GM23338 (cell line): Measurements from ENCODE around the gene UST. TPM values are rescaled to one million over a fixed set of nuclear protein-coding genes. Genes with fewer than 3 reads are reported as not detected.
A peak's percentile ranks its signal among the peaks of the same experiment; 100 is the strongest.

Source experiments
- ATAC-seq: fragments of 200-7000 bp; cut with Tn5 transposase; 3 replicates; pipeline ENCODE4 v1.9.1; 2020
- DNase-seq: peaks from one replicate; pipeline ENCODE4 v3.0.0-alpha.2; 2015; ENCODE audit warnings: low spot score
- H2AFZ ChIP-seq: fragments of 200-600 bp; sonication (generic); 2 replicates; pipeline ENCODE4 v1.8.0; 2016; ENCODE audit warnings: antibody characterized with exemption, mild to moderate bottlenecking, moderate library complexity
- H3F3A ChIP-seq: fragments of 200-600 bp; sonication (generic); replicated peaks from 2 replicates; pipeline ENCODE4 v1.8.0; 2017; ENCODE audit warnings: antibody characterized with exemption, mixed run types, low read depth
- H3K27ac ChIP-seq: fragments of 200-600 bp; sonication (generic); 2 replicates; pipeline ENCODE4 v1.6.1; 2016; ENCODE audit warnings: low read depth
- H3K27me3 ChIP-seq: fragments of 200-600 bp; sonication (generic); 2 replicates; pipeline ENCODE4 v1.8.0; 2016; ENCODE audit warnings: mild to moderate bottlenecking, mixed run types, moderate library complexity; ENCODE audit not compliant: insufficient read depth
- H3K36me3 ChIP-seq: fragments of 200-600 bp; sonication (generic); 2 replicates; pipeline ENCODE4 v1.8.0; 2016; ENCODE audit warnings: mild to moderate bottlenecking; ENCODE audit not compliant: insufficient read depth
- H3K4me1 ChIP-seq: fragments of 200-600 bp; sonication (generic); 2 replicates; pipeline ENCODE4 v1.8.0; 2016; ENCODE audit warnings: mild to moderate bottlenecking, moderate library complexity; ENCODE audit not compliant: insufficient read depth
- H3K4me2 ChIP-seq: fragments of 200-600 bp; sonication (generic); 2 replicates; pipeline ENCODE4 v1.7.1; 2017; ENCODE audit warnings: mixed run types
- H3K4me3 ChIP-seq: fragments of 200-600 bp; sonication (generic); 2 replicates; pipeline ENCODE4 v1.6.1; 2016; ENCODE audit warnings: mixed run types
- H3K79me2 ChIP-seq: fragments of 200-600 bp; sonication (generic); replicated peaks from 2 replicates; pipeline ENCODE4 v1.8.0; 2017; ENCODE audit warnings: mild to moderate bottlenecking; ENCODE audit not compliant: insufficient read depth
- H3K9me2 ChIP-seq: fragments of 200-600 bp; sonication (generic); 2 replicates; pipeline ENCODE4 v1.8.0; 2017; ENCODE audit not compliant: insufficient read depth
- H4K20me1 ChIP-seq: fragments of 200-600 bp; sonication (generic); replicated peaks from 2 replicates; pipeline ENCODE4 v1.8.0; 2017; ENCODE audit warnings: mild to moderate bottlenecking; ENCODE audit not compliant: insufficient read depth
- H3K27ac Mint-ChIP-seq: 2 replicates; pipeline ENCODE4 v1.8.0; 2020; ENCODE audit warnings: inconsistent platforms, mild to moderate bottlenecking, moderate library complexity, mixed read lengths
- H3K27me3 Mint-ChIP-seq: 3 replicates; pipeline ENCODE4 v1.8.0; 2022; ENCODE audit warnings: low read depth, mild to moderate bottlenecking, moderate library complexity, mixed read lengths, inconsistent platforms; ENCODE audit not compliant: insufficient read depth, poor library complexity
- H3K36me3 Mint-ChIP-seq: 3 replicates; pipeline ENCODE4 v1.8.0; 2021; ENCODE audit warnings: low read depth, mild to moderate bottlenecking, inconsistent platforms, moderate library complexity, mixed read lengths
- H3K4me1 Mint-ChIP-seq: 3 replicates; pipeline ENCODE4 v1.8.0; 2020; ENCODE audit warnings: mild to moderate bottlenecking, inconsistent platforms, mixed read lengths
- H3K4me3 Mint-ChIP-seq: 3 replicates; pipeline ENCODE4 v1.8.0; 2021; ENCODE audit warnings: moderate library complexity, mild to moderate bottlenecking, inconsistent platforms, mixed read lengths
- H3K9me3 Mint-ChIP-seq: 3 replicates; pipeline ENCODE4 v1.8.0; 2020; ENCODE audit warnings: moderate library complexity, mild to moderate bottlenecking, inconsistent platforms, mixed read lengths
- CREB1 ChIP-seq: fragments of 250-450 bp; sonication (Bioruptor Pico); IDR thresholded peaks from 2 replicates; pipeline ENCODE4 v1.5.0; 2020; ENCODE audit warnings: low read depth, mild to moderate bottlenecking, moderate library complexity
- CTCF ChIP-seq, 2 experiments: fragments of 200-600 bp in 1 of 2; sonication (generic) in 1 of 2; conservative IDR thresholded peaks; 2 replicates each; pipeline versions ENCODE4 v1.5.1 to v1.6.1; 2016 to 2017; ENCODE audit warnings: antibody characterized with exemption in 2 of 2, low read depth in 2 of 2, mild to moderate bottlenecking in 2 of 2, moderate library complexity in 1 of 2
- JUNB ChIP-seq: IDR thresholded peaks from one replicate; pipeline ENCODE4 v1.6.1; 2016; ENCODE audit warnings: antibody characterized with exemption; ENCODE audit not compliant: unreplicated experiment
- POLR2AphosphoS5 ChIP-seq: IDR thresholded peaks from 2 replicates; pipeline ENCODE4 v1.6.1; 2016; ENCODE audit warnings: antibody characterized with exemption, low read depth
- REST ChIP-seq: IDR thresholded peaks from one replicate; pipeline ENCODE4 v1.6.1; 2018; ENCODE audit warnings: antibody characterized with exemption; ENCODE audit not compliant: unreplicated experiment
- STAT1 ChIP-seq: IDR thresholded peaks from one replicate; pipeline ENCODE4 v1.6.1; 2016; ENCODE audit warnings: antibody characterized with exemption; ENCODE audit not compliant: unreplicated experiment
- ZNF114 ChIP-seq: fragments of 250-450 bp; sonication (Bioruptor Pico); IDR thresholded peaks from 2 replicates; pipeline ENCODE4 v1.5.0; 2020; ENCODE audit warnings: mild to moderate bottlenecking, moderate library complexity
- ZNF331 ChIP-seq: fragments of 250-450 bp; sonication (Bioruptor Pico); IDR thresholded peaks from 2 replicates; pipeline ENCODE4 v1.5.0; 2020; ENCODE audit warnings: low read depth, mild to moderate bottlenecking, moderate library complexity
- ZNF462 ChIP-seq: fragments of 250-450 bp; sonication (Bioruptor Pico); IDR thresholded peaks from 2 replicates; pipeline ENCODE4 v1.5.0; 2020; ENCODE audit warnings: mild to moderate bottlenecking, moderate library complexity
- polyA plus RNA-seq: library from polyadenylated mRNA; unstranded; fragments of >200 nt; fragmentation: Nextera tagmentation; extraction: Ambion mirVana; gene quantifications from 2 replicates; pipeline ENCODE4 v1.2.1, GENCODE V29; 2016
- total RNA-seq: library from RNA; depleted of rRNA; stranded (reverse); fragments of >200 nt; shearing (Covaris generic); gene quantifications from 2 replicates; pipeline ENCODE4 v1.2.3, GENCODE V29; 2014

UST gene
- total and polyA plus RNA-seq, 2 experiments from 2014 or later = 12.6 to 33.0 TPM

GRCh38 chr6:149089510-149089909, 342.7 kb downstream of the UST start:
- H3K4me1 Mint-ChIP-seq = peaks cover 10% of the 10 kb centered on the region; the same call in 2 of the 3 replicates
- no peaks in the 10 kb centered on the region for H3K36me3 ChIP-seq
- no peak overlapping the region for H2AFZ ChIP-seq
- H4K20me1 ChIP-seq = no peaks in the 10 kb centered on the region; the same call in 1 of the 2 replicates
- no peaks in the 10 kb centered on the region for H3K9me3 Mint-ChIP-seq
- no peak overlapping the region for H3K27ac ChIP-seq
- H3K27ac Mint-ChIP-seq = no peak overlapping the region
- H3F3A ChIP-seq = no peaks in the 10 kb centered on the region
- H3K4me1 ChIP-seq = peaks cover 3% of the 10 kb centered on the region; the same call in 1 of the 2 replicates
- H3K27me3 Mint-ChIP-seq = peaks cover 5% of the 10 kb centered on the region
- H3K9me2 ChIP-seq = no peaks in the 10 kb centered on the region; the same call in 1 of the 2 replicates
- TF ChIP-seq CREB1 (CRISPR knock-in tag) (no peak), CTCF (conservative IDR thresholded peaks at IDR 0.05; ENCODE audit: low read depth in 2 of 2) (peak in 1 of 2 experiments; percentile 29; a peak in 2 of 4 replicates)
- no peaks in the 10 kb centered on the region for H3K36me3 Mint-ChIP-seq
- no peak for DNase-seq
- H3K79me2 ChIP-seq = no peaks in the 10 kb centered on the region
- no peak overlapping the region for H3K4me3 ChIP-seq
- no peak overlapping the region for H3K4me3 Mint-ChIP-seq
- no peaks in the 10 kb centered on the region for H3K27me3 ChIP-seq
- no peak overlapping the region for H3K4me2 ChIP-seq
- ATAC-seq = no peak

GRCh38 chr6:149090937-149091336, 344.1 kb downstream of the UST start:
- Mint-ChIP-seq H3K36me3 (no peaks in the 10 kb centered on the region), H3K4me1 (peaks cover 14% of the 10 kb centered on the region), H3K4me3 (no peak overlapping the region), H3K9me3 (no peaks in the 10 kb centered on the region), H3K27me3 (peaks cover 6% of the 10 kb centered on the region), H3K27ac (0 out of 2 replicates have a peak overlapping the region, but pooled peaks have one; percentile 46)
- peaks cover 3% of the 10 kb centered on the region; the same call in 1 of the 2 replicates for H3K4me1 ChIP-seq
- DNase-seq = no peak
- H3K4me2 ChIP-seq = no peak overlapping the region
- no peak overlapping the region for H3K27ac ChIP-seq
- no peaks in the 10 kb centered on the region for H3K36me3 ChIP-seq
- no peaks in the 10 kb centered on the region; the same call in 1 of the 2 replicates for H3K9me2 ChIP-seq
- ATAC-seq = no peak
- H3K4me3 ChIP-seq = no peak overlapping the region
- no peak overlapping the region for H2AFZ ChIP-seq
- no peaks in the 10 kb centered on the region for H3F3A ChIP-seq
- no peaks in the 10 kb centered on the region for H3K27me3 ChIP-seq
- H4K20me1 ChIP-seq = no peaks in the 10 kb centered on the region; the same call in 1 of the 2 replicates
- no peaks in the 10 kb centered on the region for H3K79me2 ChIP-seq
- no peak for TF ChIP-seq POLR2AphosphoS5
- no peak for TF ChIP-seq ZNF462 (CRISPR knock-in tag)
- no peak for TF ChIP-seq JUNB
- TF ChIP-seq ZNF114 = no peak
- TF ChIP-seq REST = no peak
- TF ChIP-seq STAT1 = no peak
- TF ChIP-seq ZNF331 (CRISPR knock-in tag) = no peak
